Neural progenitor cell (in vitro differentiated cells): ENCODE data around the gene HBG1. TPM values are rescaled to one million over a fixed set of nuclear protein-coding genes. Genes with fewer than 3 reads are reported as not detected.

ENCODE experiments used
- DNase-seq: peaks from one replicate; pipeline ENCODE4 v3.0.0-alpha.2; 2016; ENCODE audit warnings: low spot score
- H2AFZ ChIP-seq: fragments of 200-600 bp; sonication (generic); replicated peaks from 2 replicates; pipeline ENCODE4 v1.6.1; 2016; ENCODE audit warnings: antibody characterized with exemption
- H3F3A ChIP-seq: fragments of 200-600 bp; sonication (generic); 2 replicates; pipeline ENCODE4 v1.6.1; 2016; ENCODE audit warnings: antibody characterized with exemption, low read depth
- H3K27ac ChIP-seq: fragments of 200-600 bp; sonication (generic); 2 replicates; pipeline ENCODE4 v1.5.1; 2016; ENCODE audit warnings: mild to moderate bottlenecking
- H3K27me3 ChIP-seq: fragments of 200-600 bp; sonication (generic); 2 replicates; pipeline ENCODE4 v1.6.1; 2016; ENCODE audit warnings: mild to moderate bottlenecking, moderate library complexity
- H3K36me3 ChIP-seq: fragments of 200-600 bp; sonication (generic); 2 replicates; pipeline ENCODE4 v1.5.1; 2016
- H3K4me1 ChIP-seq: fragments of 200-600 bp; sonication (generic); 2 replicates; pipeline ENCODE4 v1.6.1; 2016; ENCODE audit warnings: mixed run types
- H3K4me2 ChIP-seq: fragments of 200-600 bp; sonication (generic); 2 replicates; pipeline ENCODE4 v1.6.1; 2016
- H3K4me3 ChIP-seq: fragments of 200-600 bp; sonication (generic); 2 replicates; pipeline ENCODE4 v1.5.1; 2016
- H3K79me2 ChIP-seq: fragments of 200-600 bp; sonication (generic); 2 replicates; pipeline ENCODE4 v1.6.1; 2016; ENCODE audit warnings: low read depth
- H3K9ac ChIP-seq: fragments of 200-600 bp; sonication (generic); 2 replicates; pipeline ENCODE4 v1.6.1; 2016
- H3K9me3 ChIP-seq: fragments of 200-600 bp; sonication (generic); 2 replicates; pipeline ENCODE4 v1.5.1; 2016; ENCODE audit warnings: low read depth
- H4K20me1 ChIP-seq: fragments of 200-600 bp; sonication (generic); 2 replicates; pipeline ENCODE4 v1.6.1; 2016; ENCODE audit warnings: low read depth
- H3K27ac Mint-ChIP-seq: 3 replicates; pipeline ENCODE4 v1.8.0; 2021; ENCODE audit warnings: mixed read lengths
- H3K27me3 Mint-ChIP-seq: 2 replicates; pipeline ENCODE4 v1.8.0; 2022; ENCODE audit warnings: low read depth, mild to moderate bottlenecking, inconsistent platforms, moderate library complexity, mixed read lengths; ENCODE audit not compliant: insufficient read depth
- H3K36me3 Mint-ChIP-seq: 3 replicates; pipeline ENCODE4 v1.8.0; 2021; ENCODE audit warnings: mixed read lengths
- H3K4me1 Mint-ChIP-seq: 3 replicates; pipeline ENCODE4 v1.8.0; 2021; ENCODE audit warnings: mixed read lengths
- H3K4me3 Mint-ChIP-seq: 3 replicates; pipeline ENCODE4 v1.8.0; 2021; ENCODE audit warnings: mild to moderate bottlenecking, moderate library complexity, mixed read lengths
- H3K9me3 Mint-ChIP-seq: 3 replicates; pipeline ENCODE4 v1.8.0; 2020; ENCODE audit warnings: mixed read lengths
- EZH2 ChIP-seq: fragments of 200-600 bp; sonication (generic); IDR thresholded peaks from 2 replicates; pipeline ENCODE4 v1.6.1; 2017; ENCODE audit warnings: antibody characterized with exemption, mild to moderate bottlenecking, moderate library complexity
- EZH2phosphoT487 ChIP-seq: fragments of 200-600 bp; sonication (generic); IDR thresholded peaks from 2 replicates; pipeline ENCODE4 v1.6.1; 2017; ENCODE audit warnings: antibody characterized with exemption
- total RNA-seq: library from RNA; depleted of rRNA; stranded (reverse); fragments of >200 nt; gene quantifications from 2 replicates; pipeline ENCODE4 v1.2.3, GENCODE V29; 2015; ENCODE audit warnings: low replicate concordance
- TF ChIP-seq, protein P1 (sequence below): fragments of 200-600 bp; sonication (generic); IDR thresholded peaks from 2 replicates; pipeline ENCODE4 v1.5.1; 2017; ENCODE audit warnings: antibody characterized with exemption, mild to moderate bottlenecking

The HBG1 gene
- total RNA-seq, 1 donor from 2014 or later, result not detected

- Mint-ChIP-seq H3K4me1 (no peaks in the 10 kb centered on the region), H3K4me3 (no peak overlapping the region), H3K36me3 (no peaks in the 10 kb centered on the region), H3K9me3 (no peaks in the 10 kb centered on the region), H3K27ac (no peak overlapping the region), H3K27me3 (peaks cover 2% of the 10 kb centered on the region)
- H3K27me3 ChIP-seq, result no peaks in the 10 kb centered on the region
- DNase-seq, result no peak
- no peaks in the 10 kb centered on the region for H3K36me3 ChIP-seq
- no peaks in the 10 kb centered on the region for H3F3A ChIP-seq
- no peaks in the 10 kb centered on the region for H3K4me1 ChIP-seq
- no peak overlapping the region for H2AFZ ChIP-seq
- TF ChIP-seq EZH2phosphoT487, result no peak
- no peak for TF ChIP-seq EZH2
- TF ChIP-seq, protein P1, sequence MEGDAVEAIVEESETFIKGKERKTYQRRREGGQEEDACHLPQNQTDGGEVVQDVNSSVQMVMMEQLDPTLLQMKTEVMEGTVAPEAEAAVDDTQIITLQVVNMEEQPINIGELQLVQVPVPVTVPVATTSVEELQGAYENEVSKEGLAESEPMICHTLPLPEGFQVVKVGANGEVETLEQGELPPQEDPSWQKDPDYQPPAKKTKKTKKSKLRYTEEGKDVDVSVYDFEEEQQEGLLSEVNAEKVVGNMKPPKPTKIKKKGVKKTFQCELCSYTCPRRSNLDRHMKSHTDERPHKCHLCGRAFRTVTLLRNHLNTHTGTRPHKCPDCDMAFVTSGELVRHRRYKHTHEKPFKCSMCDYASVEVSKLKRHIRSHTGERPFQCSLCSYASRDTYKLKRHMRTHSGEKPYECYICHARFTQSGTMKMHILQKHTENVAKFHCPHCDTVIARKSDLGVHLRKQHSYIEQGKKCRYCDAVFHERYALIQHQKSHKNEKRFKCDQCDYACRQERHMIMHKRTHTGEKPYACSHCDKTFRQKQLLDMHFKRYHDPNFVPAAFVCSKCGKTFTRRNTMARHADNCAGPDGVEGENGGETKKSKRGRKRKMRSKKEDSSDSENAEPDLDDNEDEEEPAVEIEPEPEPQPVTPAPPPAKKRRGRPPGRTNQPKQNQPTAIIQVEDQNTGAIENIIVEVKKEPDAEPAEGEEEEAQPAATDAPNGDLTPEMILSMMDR, result no peak
- H3K9ac ChIP-seq, result no peak overlapping the region
- no peak overlapping the region for H3K27ac ChIP-seq
- no peaks in the 10 kb centered on the region for H4K20me1 ChIP-seq
- H3K4me2 ChIP-seq, result no peak overlapping the region
- no peak overlapping the region for H3K4me3 ChIP-seq
- H3K79me2 ChIP-seq, result no peaks in the 10 kb centered on the region
- H3K9me3 ChIP-seq, result no peaks in the 10 kb centered on the region
Observed at GRCh38 chr11:5286901-5287300, 37.2 kb upstream of the HBG1 start.

DNA sequence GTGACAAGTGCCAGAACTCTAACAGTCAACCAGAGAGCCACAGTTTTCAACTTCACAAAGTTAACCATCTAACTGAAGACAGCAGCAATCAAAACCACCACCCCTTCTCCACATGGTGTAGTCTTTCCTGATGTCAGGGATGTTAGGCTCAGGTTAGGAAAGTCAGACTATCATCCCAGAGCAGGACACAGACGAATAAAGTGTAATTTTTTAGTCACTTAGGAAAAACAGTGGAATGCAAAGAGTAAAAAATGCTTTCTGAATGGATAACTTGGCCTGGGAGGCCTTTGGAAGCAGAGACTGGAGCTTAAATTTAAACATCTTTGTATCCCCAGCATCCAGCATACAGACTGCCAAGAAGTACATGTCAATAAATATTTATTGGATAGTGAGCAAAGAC is 36.7 kb upstream of the HBG1 start:
- Histone ChIP-seq H3K36me3 (no peaks in the 10 kb centered on the region), H3K4me1 (no peaks in the 10 kb centered on the region), H4K20me1 (no peaks in the 10 kb centered on the region), H3K27ac (no peak overlapping the region), H3K9ac (no peak overlapping the region), H3K79me2 (no peaks in the 10 kb centered on the region), H3K4me3 (no peak overlapping the region), H3K9me3 (no peaks in the 10 kb centered on the region), H3F3A (no peaks in the 10 kb centered on the region), H2AFZ (no peak overlapping the region), H3K4me2 (no peak overlapping the region), H3K27me3 (no peaks in the 10 kb centered on the region)
- Mint-ChIP-seq H3K4me3 (no peak overlapping the region), H3K36me3 (no peaks in the 10 kb centered on the region), H3K27me3 (peaks cover 2% of the 10 kb centered on the region), H3K9me3 (no peaks in the 10 kb centered on the region), H3K4me1 (no peaks in the 10 kb centered on the region), H3K27ac (no peak overlapping the region)
- DNase-seq, result no peak
- TF ChIP-seq EZH2 (no peak), EZH2phosphoT487 (no peak)
- TF ChIP-seq, protein P1, result no peak

DNA sequence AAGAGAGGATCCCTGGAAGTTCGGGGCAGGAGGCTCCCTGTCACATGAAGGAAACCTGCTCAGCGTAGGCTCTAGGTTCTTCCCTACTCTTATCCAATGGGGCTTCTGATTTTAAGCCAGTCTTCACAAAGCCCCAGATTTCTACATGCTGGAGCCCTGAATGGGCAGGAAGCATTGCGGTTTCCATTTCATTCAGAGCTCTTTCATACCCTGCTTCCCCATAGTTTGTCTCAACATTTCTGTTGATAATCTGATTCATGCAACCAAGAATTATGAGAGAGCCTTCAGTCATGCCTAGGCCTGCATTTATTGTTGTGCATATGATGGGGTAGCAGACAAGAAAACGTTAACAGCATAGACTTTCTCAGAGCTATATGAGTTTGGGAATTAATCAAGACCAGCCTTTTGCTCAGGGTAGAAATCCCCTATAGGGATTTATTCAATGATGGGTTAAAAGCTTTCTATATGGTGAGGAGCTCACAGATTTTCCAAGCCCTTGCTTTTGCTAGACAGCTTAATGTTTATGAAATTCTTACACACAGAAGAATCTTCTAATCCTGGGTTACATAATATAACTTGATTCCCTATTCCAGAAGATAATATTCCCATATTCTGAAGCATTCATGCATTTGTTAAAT is 36.2 kb upstream of the HBG1 start:
- Mint-ChIP-seq H3K4me1 (peaks cover under 1% of the 10 kb centered on the region), H3K9me3 (no peaks in the 10 kb centered on the region), H3K27me3 (peaks cover 2% of the 10 kb centered on the region), H3K4me3 (no peak overlapping the region), H3K36me3 (no peaks in the 10 kb centered on the region), H3K27ac (no peak overlapping the region)
- Histone ChIP-seq H3K4me2 (no peak overlapping the region), H3K4me3 (no peak overlapping the region), H3K27ac (no peak overlapping the region), H3F3A (no peaks in the 10 kb centered on the region), H3K4me1 (no peaks in the 10 kb centered on the region), H3K27me3 (no peaks in the 10 kb centered on the region), H3K36me3 (no peaks in the 10 kb centered on the region), H4K20me1 (no peaks in the 10 kb centered on the region), H3K79me2 (no peaks in the 10 kb centered on the region), H3K9ac (no peak overlapping the region), H2AFZ (no peak overlapping the region), H3K9me3 (no peaks in the 10 kb centered on the region)
- DNase-seq, result no peak
- TF ChIP-seq, protein P1, result no peak
- no peak for TF ChIP-seq EZH2
- no peak for TF ChIP-seq EZH2phosphoT487
